GM12874 (cell line): ENCODE data around the gene GRID1.

Experiments
- CTCF ChIP-seq: IDR thresholded peaks from 2 replicates; pipeline ENCODE4 v1.5.1; 2011; ENCODE audit warnings: low read depth, mild to moderate bottlenecking, control low read depth, low read length, moderate library complexity; ENCODE audit not compliant: insufficient read depth

Gene GRID1

GRCh38 chr10:86263907-86264306, 102.7 kb downstream of the GRID1 start:
- TF ChIP-seq CTCF = no peak

- TF ChIP-seq CTCF = no peak
Measured at GRCh38 chr10:86263209-86263608, 103.4 kb downstream of the GRID1 start.

- no peak for TF ChIP-seq CTCF
Measured at GRCh38 chr10:86262688-86263181, 103.9 kb downstream of the GRID1 start.

GRCh38 chr10:86261941-86262687, 104.5 kb downstream of the GRID1 start:
- peak; percentile 55 for TF ChIP-seq CTCF

- TF ChIP-seq CTCF = no peak
Measured at GRCh38 chr10:86261470-86261869, 105.1 kb downstream of the GRID1 start.

GRCh38 chr10:86260564-86260963, 106.0 kb downstream of the GRID1 start:
- TF ChIP-seq CTCF = no peak

GRCh38 chr10:86259901-86260562, 106.6 kb downstream of the GRID1 start:
- TF ChIP-seq CTCF = no peak
